HG03159 (cell line): ENCODE measurements around the gene BNIPL.

Source experiments
- ATAC-seq: cut with Tn5 transposase; IDR thresholded peaks from one replicate; pipeline ENCODE4 v1.9.1; 2021; ENCODE audit warnings: mild to moderate bottlenecking, moderate library complexity; ENCODE audit not compliant: unreplicated experiment

BNIPL gene

GRCh38 chr1:151009206-151009587, 27.2 kb upstream of the BNIPL start:
- no peak for ATAC-seq

- no peak for ATAC-seq
Observed at GRCh38 chr1:151009674-151010345, 26.6 kb upstream of the BNIPL start.

GRCh38 chr1:151010346-151010726, 26.1 kb upstream of the BNIPL start:
- no peak for ATAC-seq

- ATAC-seq, result no peak
Observed at GRCh38 chr1:151011154-151011850, 25.1 kb upstream of the BNIPL start.

- ATAC-seq, result no peak
Observed at GRCh38 chr1:151012684-151013471, 23.5 kb upstream of the BNIPL start.

- no peak for ATAC-seq
Observed at GRCh38 chr1:151013518-151013917, 22.9 kb upstream of the BNIPL start.

GRCh38 chr1:151024540-151025146, 11.7 kb upstream of the BNIPL start:
- no peak for ATAC-seq

- ATAC-seq, result no peak
Observed at GRCh38 chr1:151026460-151026859, 9.9 kb upstream of the BNIPL start.

- no peak for ATAC-seq
Observed at GRCh38 chr1:151032164-151032563, 4.2 kb upstream of the BNIPL start.

- ATAC-seq, result no peak
Observed at GRCh38 chr1:151035167-151035566, 1.2 kb upstream of the BNIPL start.

GRCh38 chr1:151037032-151037431, 646 bp downstream of the BNIPL start:
- no peak for ATAC-seq

GRCh38 chr1:151039521-151039920, 3.1 kb downstream of the BNIPL start:
- no peak for ATAC-seq

GRCh38 chr1:151043163-151043562, 6.8 kb downstream of the BNIPL start:
- no peak for ATAC-seq

- ATAC-seq, result no peak
Observed at GRCh38 chr1:151047591-151047924, 11.2 kb downstream of the BNIPL start, which contains the start of gene C1orf56. Gene C1orf56 (plus strand): TSS chr1:151047751. CDS start chr1:151047848, 97 bp downstream.

- ATAC-seq, result no peak
Observed at GRCh38 chr1:151047925-151048644, 11.7 kb downstream of the BNIPL start.

GRCh38 chr1:151048645-151049032, 12.3 kb downstream of the BNIPL start:
- no peak for ATAC-seq

GRCh38 chr1:151049458-151049857, 13.1 kb downstream of the BNIPL start:
- no peak for ATAC-seq

GRCh38 chr1:151050051-151050688, 13.8 kb downstream of the BNIPL start:
- ATAC-seq, result no peak

GRCh38 chr1:151051356-151052009, 15.1 kb downstream of the BNIPL start:
- ATAC-seq, result no peak
